ENCODE measurements around the gene BCOR.

BCOR gene

DNA sequence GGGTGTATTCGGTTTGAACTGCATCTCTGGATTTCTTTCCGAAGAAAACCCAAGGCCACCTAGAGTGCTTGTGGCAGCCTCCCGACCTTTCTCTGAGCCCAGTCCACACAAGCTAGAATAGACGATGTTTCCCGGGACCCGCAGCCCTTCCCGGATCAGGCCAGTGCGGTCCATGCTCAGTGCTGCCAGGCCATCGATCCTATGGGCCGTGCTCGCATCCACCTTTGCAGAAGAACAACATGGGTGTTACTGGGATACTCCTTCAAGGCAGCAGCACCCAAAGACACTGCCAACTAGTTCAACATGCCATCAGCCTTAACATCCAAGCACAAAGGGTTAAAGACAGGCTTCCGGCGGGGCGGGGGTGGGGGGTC, 22.8 kb downstream of the BCOR start:
- no peak for DNase-seq (ENCODE audit: low read depth)
- TF ChIP-seq, protein P1, sequence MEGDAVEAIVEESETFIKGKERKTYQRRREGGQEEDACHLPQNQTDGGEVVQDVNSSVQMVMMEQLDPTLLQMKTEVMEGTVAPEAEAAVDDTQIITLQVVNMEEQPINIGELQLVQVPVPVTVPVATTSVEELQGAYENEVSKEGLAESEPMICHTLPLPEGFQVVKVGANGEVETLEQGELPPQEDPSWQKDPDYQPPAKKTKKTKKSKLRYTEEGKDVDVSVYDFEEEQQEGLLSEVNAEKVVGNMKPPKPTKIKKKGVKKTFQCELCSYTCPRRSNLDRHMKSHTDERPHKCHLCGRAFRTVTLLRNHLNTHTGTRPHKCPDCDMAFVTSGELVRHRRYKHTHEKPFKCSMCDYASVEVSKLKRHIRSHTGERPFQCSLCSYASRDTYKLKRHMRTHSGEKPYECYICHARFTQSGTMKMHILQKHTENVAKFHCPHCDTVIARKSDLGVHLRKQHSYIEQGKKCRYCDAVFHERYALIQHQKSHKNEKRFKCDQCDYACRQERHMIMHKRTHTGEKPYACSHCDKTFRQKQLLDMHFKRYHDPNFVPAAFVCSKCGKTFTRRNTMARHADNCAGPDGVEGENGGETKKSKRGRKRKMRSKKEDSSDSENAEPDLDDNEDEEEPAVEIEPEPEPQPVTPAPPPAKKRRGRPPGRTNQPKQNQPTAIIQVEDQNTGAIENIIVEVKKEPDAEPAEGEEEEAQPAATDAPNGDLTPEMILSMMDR (IDR thresholded peaks at IDR 0.05; ENCODE audit: low read depth, low read length, missing control alignments) = no peak
- in situ Hi-C loops (cut with HindIII; ENCODE audit: low sequenced_read_pairs) = no loop called here

DNA sequence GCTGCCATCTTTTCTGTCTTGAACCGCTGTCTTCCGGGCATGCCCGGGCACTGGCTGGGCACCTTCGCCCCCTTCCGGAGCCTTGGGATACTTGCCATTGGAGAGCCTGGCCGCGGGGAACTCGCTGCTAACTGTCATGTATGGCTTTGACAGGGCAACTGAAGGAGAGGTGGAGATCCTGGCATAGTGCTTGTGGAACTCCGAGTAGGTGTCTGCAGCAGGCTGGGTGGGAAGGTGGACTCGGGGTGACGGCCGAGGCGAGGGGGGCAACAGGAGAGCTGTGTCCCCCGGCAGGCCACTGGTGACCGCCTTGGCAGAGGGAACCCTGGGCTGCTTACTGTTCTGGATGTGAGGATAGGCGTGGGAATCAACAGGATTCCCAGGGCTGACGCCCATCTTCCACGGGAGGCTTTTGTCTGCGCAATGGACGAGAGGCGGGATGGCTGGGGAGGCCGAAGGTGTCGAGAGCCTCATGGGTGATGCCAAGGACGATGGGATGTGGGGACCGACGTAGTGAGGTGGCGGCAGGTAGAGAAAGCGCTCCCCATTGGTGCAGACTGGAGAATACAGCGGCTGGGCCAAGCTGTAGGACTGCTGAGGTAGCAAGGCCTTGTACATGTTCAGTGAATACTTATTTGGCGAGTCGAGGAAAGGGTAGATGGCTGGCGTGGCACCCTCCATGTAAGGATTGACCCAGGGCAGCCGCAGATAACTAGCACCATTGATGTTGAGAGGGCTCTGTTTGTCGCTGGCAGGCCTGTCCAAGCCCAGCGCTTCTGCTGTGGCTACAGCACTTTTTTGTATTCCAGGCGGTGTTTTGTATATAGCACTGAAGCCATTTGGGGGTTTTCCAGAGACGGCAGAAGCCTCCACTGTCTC, 23.4 kb downstream of the BCOR start:
- TF ChIP-seq, protein P1 (IDR thresholded peaks at IDR 0.05; ENCODE audit: low read depth, low read length, missing control alignments) = no peak
- no peak overlapping the region for H3K4me3 ChIP-seq (ENCODE audit: low read depth, low read length)
- DNase-seq (ENCODE audit: low read depth) = no peak
- in situ Hi-C loops (cut with HindIII; ENCODE audit: low sequenced_read_pairs) = no loop called here

More for the DNA sequence above, 22.8 kb downstream of the BCOR start:
- no peak overlapping the region for H3K4me3 ChIP-seq (ENCODE audit: low read depth, low read length)

DNA sequence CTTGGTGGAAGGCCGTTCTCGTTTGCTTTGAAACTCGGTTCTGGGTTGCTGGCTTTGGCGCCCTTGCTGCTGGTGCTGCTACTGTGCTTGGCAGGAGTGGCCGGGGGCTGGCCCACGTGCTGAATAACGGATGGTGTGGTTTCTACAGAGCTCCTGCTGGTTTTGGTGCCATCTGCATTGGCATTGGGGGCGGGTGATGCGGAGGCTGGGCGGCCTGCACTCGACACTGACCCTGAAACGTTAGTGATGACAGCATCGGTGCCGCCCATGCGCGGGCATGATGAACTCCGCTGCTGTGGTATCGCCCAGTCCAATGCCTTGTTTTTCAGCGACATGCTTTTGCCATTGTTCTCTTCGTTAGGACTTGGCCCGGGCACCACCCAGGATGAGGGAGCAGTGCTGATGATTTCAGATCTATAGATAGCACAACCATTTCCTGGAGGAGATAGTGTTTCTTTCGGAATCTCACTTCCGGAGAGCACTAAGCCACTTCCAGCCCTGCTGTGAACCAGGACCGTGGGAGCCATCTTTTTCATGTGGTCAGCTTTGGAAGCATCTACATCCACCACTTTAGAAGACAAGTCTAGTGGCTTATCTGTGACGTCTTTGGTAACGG, 24.2 kb downstream of the BCOR start:
- H3K4me3 ChIP-seq (ENCODE audit: low read depth, low read length) = no peak overlapping the region
- DNase-seq (ENCODE audit: low read depth) = no peak
- TF ChIP-seq, protein P1 (IDR thresholded peaks at IDR 0.05; ENCODE audit: low read depth, low read length, missing control alignments) = no peak
- in situ Hi-C loops (cut with HindIII; ENCODE audit: low sequenced_read_pairs) = no loop called here

DNA sequence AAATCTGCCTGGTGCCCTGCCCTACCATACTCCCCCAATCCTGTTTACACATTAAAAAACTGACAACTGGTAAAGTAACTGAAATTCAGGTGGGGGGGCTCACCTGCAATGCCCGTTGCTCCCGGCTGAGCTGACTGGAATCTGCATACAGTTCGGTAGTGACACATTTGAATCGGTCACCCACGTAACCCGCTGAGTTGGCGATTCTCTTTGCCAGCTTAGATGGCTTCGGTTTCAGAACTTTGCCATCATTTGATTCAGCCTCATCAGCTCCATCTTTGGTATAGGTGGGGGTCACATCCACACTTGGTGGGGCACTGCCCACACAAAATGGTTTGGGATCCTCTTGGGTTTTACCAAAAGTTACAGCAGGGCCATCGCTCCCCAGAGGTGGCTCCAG, 25.5 kb downstream of the BCOR start:
- no peak for DNase-seq (ENCODE audit: low read depth)
- TF ChIP-seq, protein P1 (IDR thresholded peaks at IDR 0.05; ENCODE audit: low read depth, low read length, missing control alignments) = no peak
- in situ Hi-C loops (cut with HindIII; ENCODE audit: low sequenced_read_pairs) = no loop called here
- no peak overlapping the region for H3K4me3 ChIP-seq (ENCODE audit: low read depth, low read length)

DNA sequence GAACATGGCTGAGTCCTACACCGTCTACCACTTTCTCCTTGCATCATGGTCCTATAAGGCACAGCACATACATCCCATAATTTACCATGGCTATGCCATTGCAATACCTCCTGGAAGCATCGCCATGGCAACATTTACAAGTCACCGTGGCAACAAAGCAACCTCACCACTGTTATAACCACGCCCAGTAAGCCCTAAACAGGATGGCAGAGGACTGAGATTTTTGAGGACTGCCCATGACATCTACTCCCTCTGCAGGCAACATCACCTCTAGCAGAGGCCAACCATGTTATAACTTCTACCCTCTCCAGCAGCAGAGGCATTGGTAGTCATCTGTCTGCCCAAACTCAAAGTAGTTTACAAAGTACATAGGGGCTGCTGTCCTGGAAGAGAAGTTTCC, 29.7 kb downstream of the BCOR start:
- DNase-seq (ENCODE audit: low read depth) = no peak
- no peak overlapping the region for H3K4me3 ChIP-seq (ENCODE audit: low read depth, low read length)
- in situ Hi-C loops (cut with HindIII; ENCODE audit: low sequenced_read_pairs) = no loop called here
- TF ChIP-seq, protein P1 (IDR thresholded peaks at IDR 0.05; ENCODE audit: low read depth, low read length, missing control alignments) = no peak

DNA sequence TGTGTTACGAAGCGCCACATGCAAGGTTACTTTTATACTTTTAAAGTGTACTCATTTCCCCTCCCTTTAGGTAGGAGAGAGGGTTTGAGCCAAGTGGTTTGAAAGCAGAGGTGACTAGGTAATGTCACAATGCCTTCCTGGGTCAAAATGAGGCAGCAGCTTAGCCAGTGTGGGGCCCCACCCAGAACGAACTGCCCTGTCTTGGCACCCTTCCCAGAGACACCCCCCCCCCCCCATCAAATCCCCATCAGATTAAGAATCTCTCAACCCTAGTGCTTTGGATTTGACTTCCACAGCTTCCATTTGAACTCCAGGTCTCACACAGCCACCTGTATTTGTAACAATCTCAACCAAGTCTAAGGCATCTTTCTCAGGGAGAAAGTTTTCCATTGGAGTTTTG, 31.1 kb downstream of the BCOR start:
- in situ Hi-C loops (cut with HindIII; ENCODE audit: low sequenced_read_pairs) = no loop called here
- no peak overlapping the region for H3K4me3 ChIP-seq (ENCODE audit: low read depth, low read length)
- no peak for DNase-seq (ENCODE audit: low read depth)
- TF ChIP-seq, protein P1 (IDR thresholded peaks at IDR 0.05; ENCODE audit: low read depth, low read length, missing control alignments) = no peak
